ENCODE results near the gene CCDC38. TPM values are rescaled to one million over a fixed set of nuclear protein-coding genes. Genes with fewer than 3 reads are reported as not detected.
"Not testable (repeated sequence)": the region's sequence is repeated elsewhere in the genome, so short reads cannot be mapped to it uniquely, and the experiment has no call there.

CCDC38 gene
- total RNA-seq, 1 donor, result not detected

DNA sequence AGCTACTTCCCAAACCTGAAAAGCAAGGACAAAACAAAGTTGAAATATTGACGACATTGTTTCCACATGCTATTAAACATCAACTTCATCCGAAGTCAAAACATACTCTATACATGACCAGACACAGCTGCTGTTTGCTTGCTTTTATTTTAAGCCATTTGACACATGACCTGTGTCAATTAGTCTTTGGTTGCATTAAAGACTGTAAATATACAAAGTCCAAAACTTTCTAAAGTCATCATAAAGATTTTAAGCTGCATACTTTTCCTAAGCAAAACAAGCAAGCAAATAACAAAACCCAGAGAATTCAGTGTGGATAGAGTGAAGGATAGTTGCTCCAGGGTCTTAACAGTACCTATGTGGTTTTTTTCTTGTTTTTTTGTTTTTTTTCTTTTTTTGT lies 31.9 kb upstream of the CCDC38 start:
- no peak overlapping the region for H3K4me3 ChIP-seq (ENCODE audit: low read depth, low read length)
- no peak for DNase-seq (ENCODE audit: low read depth)
- TF ChIP-seq, protein P1, sequence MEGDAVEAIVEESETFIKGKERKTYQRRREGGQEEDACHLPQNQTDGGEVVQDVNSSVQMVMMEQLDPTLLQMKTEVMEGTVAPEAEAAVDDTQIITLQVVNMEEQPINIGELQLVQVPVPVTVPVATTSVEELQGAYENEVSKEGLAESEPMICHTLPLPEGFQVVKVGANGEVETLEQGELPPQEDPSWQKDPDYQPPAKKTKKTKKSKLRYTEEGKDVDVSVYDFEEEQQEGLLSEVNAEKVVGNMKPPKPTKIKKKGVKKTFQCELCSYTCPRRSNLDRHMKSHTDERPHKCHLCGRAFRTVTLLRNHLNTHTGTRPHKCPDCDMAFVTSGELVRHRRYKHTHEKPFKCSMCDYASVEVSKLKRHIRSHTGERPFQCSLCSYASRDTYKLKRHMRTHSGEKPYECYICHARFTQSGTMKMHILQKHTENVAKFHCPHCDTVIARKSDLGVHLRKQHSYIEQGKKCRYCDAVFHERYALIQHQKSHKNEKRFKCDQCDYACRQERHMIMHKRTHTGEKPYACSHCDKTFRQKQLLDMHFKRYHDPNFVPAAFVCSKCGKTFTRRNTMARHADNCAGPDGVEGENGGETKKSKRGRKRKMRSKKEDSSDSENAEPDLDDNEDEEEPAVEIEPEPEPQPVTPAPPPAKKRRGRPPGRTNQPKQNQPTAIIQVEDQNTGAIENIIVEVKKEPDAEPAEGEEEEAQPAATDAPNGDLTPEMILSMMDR (IDR thresholded peaks at IDR 0.05; ENCODE audit: insufficient read depth, low read depth, low read length), result no peak

DNA sequence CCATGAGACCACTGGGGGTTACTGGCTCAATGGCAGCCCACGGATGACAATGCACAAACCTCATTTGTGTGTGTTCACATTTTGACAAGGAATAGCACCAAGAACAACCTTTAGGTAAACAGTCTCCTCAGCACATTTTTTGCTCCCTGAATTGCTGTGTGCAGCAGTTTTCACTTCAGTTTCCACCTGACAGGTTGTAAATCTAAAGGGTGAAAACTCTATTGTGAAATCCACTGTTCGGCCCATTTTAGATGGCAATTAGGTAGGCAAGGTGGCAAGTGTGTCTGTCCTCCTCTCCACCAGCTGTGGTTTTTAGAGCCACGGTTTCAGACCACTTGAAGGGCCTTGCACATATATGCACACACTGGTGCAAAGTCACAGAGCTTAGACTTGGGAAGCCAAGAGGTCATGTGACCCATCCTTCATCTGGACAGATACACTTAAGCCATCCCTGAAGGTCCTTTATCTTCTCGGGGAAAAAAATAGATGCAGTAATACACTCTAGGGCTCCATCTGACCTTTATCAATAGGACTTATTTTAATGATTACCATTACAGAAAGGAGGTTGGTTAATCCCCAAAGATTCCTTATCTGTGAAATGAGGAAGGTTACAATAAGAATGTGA lies 30.5 kb upstream of the CCDC38 start:
- H3K4me3 ChIP-seq (ENCODE audit: low read depth, low read length), result no peak overlapping the region
- TF ChIP-seq, protein P1 (IDR thresholded peaks at IDR 0.05; ENCODE audit: insufficient read depth, low read depth, low read length), result no peak
- DNase-seq (ENCODE audit: low read depth), result no peak

DNA sequence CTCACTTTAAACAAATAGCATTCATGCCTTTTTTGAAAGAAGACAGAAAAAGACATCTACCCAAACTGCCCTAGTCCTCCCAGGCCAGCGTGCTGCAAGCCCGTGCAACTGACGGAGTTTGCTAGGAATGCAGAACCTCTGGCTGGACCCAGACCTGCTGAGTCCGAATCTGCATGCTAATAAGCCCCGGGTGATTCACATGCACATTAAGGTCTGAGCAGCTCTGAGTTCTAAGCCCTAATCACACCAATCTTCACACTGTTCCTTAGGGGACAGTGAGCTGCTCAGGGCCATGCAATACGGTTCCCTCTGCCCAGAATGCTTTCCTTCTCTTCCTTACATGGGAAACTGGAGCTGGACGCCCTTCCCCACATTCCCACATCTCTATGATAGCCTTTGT lies 28.5 kb upstream of the CCDC38 start:
- no peak for DNase-seq (ENCODE audit: low read depth)
- TF ChIP-seq, protein P1 (IDR thresholded peaks at IDR 0.05; ENCODE audit: insufficient read depth, low read depth, low read length), result no peak
- H3K4me3 ChIP-seq (ENCODE audit: low read depth, low read length), result no peak overlapping the region

DNA sequence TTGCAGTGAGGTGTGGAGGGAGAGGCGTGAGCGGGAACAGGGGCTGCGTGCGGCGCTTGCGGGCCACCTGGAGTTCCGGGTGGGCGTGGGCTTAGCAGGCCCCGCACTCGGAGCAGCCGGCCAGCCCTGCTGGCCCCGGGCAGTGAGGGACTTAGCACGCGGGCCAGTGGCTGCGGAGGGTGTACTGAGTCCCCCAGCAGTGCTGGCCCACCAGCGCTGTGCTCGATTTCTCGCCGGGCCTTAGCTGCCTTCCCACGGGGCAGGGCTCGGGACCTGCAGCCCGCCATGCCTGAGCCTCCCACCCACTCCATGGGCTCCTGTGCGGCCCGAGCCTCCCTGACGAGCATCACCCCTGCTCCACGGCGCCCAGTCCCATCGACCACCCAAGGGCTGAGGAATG lies 26.7 kb upstream of the CCDC38 start:
- not testable (repeated sequence) for H3K4me3 ChIP-seq (ENCODE audit: low read depth, low read length); DNase-seq (ENCODE audit: low read depth)

DNA sequence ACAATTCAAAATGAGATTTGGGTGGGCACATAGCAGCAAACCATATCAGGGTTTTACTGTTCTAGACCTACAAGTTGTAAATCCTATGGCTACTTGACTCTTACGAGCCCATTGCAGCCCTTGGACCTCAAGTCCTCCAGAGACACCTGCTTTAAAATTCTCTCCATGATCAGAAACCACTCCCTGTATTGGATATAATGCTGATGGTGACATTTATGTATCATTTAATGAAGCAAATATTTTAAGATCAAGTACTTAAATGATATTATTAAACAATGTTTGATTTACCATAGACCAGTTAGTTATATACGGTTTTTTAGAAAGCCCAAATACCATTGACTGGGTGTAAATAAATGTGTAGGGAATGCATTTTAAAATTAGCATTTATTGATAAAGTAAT lies 24.9 kb upstream of the CCDC38 start:
- TF ChIP-seq, protein P1 (IDR thresholded peaks at IDR 0.05; ENCODE audit: insufficient read depth, low read depth, low read length), result no peak
- DNase-seq (ENCODE audit: low read depth), result no peak
- H3K4me3 ChIP-seq (ENCODE audit: low read depth, low read length), result no peak overlapping the region

DNA sequence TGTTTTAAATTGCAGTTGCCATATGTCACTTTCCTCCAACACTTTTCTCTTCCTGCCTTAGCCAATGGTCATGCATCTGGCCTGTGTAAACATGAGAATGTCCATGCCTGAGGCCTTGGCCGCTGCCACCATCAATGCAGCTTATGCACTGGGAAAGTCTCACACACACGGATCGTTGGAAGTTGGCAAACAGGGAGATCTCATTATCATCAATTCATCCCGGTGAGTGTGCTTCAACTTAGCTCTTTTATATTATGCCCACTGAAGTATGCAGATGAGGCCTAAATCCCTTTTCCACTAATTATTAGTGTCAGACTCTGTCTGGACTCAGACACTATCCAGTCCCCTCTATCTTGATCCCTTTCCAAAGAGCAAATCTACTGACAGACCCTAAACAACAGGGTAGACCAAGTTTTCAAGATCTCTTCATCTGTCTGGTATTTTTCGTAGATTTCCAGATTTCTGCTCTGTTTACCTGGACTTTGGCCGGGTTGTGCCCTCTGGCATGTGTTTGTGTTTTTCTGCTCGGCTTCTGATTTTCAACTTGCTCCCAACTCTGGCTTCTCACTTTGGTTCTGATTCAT lies 24.0 kb upstream of the CCDC38 start:
- DNase-seq (ENCODE audit: low read depth), result no peak
- TF ChIP-seq, protein P1 (IDR thresholded peaks at IDR 0.05; ENCODE audit: insufficient read depth, low read depth, low read length), result no peak
- H3K4me3 ChIP-seq (ENCODE audit: low read depth, low read length), result no peak overlapping the region

DNA sequence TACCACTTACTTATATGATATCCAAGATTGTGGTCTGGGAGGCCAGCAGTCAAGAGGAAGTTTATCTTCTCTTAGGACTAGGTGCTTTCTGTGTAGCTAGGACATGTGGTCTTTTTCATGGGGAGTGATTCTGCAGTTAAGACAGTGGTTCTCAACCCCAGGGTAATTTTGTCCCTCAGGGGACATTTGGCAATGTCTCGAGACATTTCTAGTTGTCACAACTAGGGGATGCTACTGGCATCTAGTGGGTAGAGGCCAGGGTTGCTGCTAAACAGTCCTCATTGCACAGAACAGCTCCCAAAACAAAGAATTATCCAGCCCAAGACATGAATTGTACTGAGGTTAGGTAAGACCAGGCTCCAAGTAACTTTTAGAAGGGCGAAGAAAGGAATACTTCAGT lies 20.7 kb upstream of the CCDC38 start:
- TF ChIP-seq, protein P1 (IDR thresholded peaks at IDR 0.05; ENCODE audit: insufficient read depth, low read depth, low read length), result peak; percentile 17
- no peak overlapping the region for H3K4me3 ChIP-seq (ENCODE audit: low read depth, low read length)
- no peak for DNase-seq (ENCODE audit: low read depth)

Measured in fibroblast of villous mesenchyme (primary cell).